ENCODE data around the gene FGFBP1.

DNA sequence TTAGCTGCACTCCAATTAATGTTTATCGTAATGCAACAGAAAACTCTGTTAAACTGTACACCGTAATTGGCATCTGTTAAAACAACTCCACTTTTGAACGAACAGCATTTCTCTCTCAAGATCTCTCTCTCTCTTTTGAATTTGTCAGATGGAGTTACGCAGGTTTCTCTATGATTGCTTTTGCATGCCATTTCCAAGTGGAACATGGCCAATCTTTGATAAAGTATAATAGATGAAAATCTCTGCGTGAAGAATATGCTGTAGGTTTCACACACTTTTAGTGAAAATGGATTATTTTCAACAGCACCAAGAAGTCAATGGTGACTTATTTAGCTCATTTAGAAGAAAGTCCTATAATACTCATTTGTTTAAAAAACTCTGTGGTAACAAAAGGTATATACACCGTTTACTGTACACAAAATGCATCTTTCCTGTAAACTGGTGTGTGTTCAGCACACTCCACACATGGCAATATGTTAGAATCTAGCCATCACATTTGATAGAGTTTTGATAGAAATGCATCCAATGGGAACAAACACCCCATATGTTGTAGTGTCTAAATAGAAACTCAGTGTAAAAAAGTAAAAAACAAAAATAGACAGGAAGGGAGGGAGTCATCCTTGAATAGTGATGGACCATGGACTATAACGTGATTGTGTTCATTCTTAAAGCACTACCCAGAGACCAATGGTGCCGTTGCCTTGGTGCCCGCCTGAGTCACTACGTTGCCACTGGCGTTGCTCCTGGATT, 30.2 kb upstream of the FGFBP1 start:
- TF ChIP-seq, protein P1, sequence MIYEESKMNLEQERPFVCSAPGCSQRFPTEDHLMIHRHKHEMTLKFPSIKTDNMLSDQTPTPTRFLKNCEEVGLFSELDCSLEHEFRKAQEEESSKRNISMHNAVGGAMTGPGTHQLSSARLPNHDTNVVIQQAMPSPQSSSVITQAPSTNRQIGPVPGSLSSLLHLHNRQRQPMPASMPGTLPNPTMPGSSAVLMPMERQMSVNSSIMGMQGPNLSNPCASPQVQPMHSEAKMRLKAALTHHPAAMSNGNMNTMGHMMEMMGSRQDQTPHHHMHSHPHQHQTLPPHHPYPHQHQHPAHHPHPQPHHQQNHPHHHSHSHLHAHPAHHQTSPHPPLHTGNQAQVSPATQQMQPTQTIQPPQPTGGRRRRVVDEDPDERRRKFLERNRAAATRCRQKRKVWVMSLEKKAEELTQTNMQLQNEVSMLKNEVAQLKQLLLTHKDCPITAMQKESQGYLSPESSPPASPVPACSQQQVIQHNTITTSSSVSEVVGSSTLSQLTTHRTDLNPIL (CRISPR knock-in tag; IDR thresholded peaks at IDR 0.05; ENCODE audit: low read depth), result no peak
- TF ChIP-seq ZFP30 (CRISPR knock-in tag; IDR thresholded peaks at IDR 0.05) (no peak), PPARA (CRISPR knock-in tag; IDR thresholded peaks at IDR 0.05; ENCODE audit: borderline replicate concordance) (no peak), ARNTL (CRISPR knock-in tag; IDR thresholded peaks at IDR 0.05; ENCODE audit: borderline replicate concordance, low read depth) (no peak), TOX (CRISPR knock-in tag; IDR thresholded peaks at IDR 0.05; ENCODE audit: borderline replicate concordance) (no peak), OSR1 (CRISPR knock-in tag; IDR thresholded peaks at IDR 0.05) (no peak), ZNF70 (CRISPR knock-in tag; IDR thresholded peaks at IDR 0.05) (no peak), ZNF565 (CRISPR knock-in tag; conservative IDR thresholded peaks at IDR 0.05; ENCODE audit: low read depth) (no peak), TCF4 (CRISPR knock-in tag; IDR thresholded peaks at IDR 0.05; ENCODE audit: borderline replicate concordance) (no peak), ISL1 (CRISPR knock-in tag; IDR thresholded peaks at IDR 0.05) (no peak), RARB (CRISPR knock-in tag; IDR thresholded peaks at IDR 0.05) (no peak)
- TF ChIP-seq, protein P2, sequence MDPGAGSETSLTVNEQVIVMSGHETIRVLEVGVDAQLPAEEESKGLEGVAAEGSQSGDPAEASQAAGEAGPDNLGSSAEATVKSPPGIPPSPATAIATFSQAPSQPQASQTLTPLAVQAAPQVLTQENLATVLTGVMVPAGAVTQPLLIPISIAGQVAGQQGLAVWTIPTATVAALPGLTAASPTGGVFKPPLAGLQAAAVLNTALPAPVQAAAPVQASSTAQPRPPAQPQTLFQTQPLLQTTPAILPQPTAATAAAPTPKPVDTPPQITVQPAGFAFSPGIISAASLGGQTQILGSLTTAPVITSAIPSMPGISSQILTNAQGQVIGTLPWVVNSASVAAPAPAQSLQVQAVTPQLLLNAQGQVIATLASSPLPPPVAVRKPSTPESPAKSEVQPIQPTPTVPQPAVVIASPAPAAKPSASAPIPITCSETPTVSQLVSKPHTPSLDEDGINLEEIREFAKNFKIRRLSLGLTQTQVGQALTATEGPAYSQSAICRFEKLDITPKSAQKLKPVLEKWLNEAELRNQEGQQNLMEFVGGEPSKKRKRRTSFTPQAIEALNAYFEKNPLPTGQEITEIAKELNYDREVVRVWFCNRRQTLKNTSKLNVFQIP (CRISPR knock-in tag; IDR thresholded peaks at IDR 0.05; ENCODE audit: borderline replicate concordance, low read depth), result no peak

All from SK-N-SH treated with all-trans-retinoic acid at 6 μM for 48 hours (cell line).